GM12875 (cell line): ENCODE measurements around the gene ZNF19.

Source experiments
- H3K4me3 ChIP-seq: one replicate; pipeline ENCODE4 v1.5.1; 2011; ENCODE audit warnings: low read depth, low read length, control low read depth
- CTCF ChIP-seq: IDR thresholded peaks from 2 replicates; pipeline ENCODE4 v1.5.1; 2011; ENCODE audit warnings: low read depth, mild to moderate bottlenecking, control low read depth, inconsistent platforms, low read length, moderate library complexity, borderline replicate concordance; ENCODE audit not compliant: insufficient read depth

ZNF19 gene

GRCh38 chr16:71474864-71475263 is 14.3 kb downstream of the ZNF19 start:
- no peak overlapping the region for H3K4me3 ChIP-seq
- no peak for TF ChIP-seq CTCF

- TF ChIP-seq CTCF = no peak
- no peak overlapping the region for H3K4me3 ChIP-seq
These were observed 15.2 kb downstream of the ZNF19 start for GRCh38 chr16:71473891-71474290.

- no peak for TF ChIP-seq CTCF
- no peak overlapping the region for H3K4me3 ChIP-seq
These were observed 16.2 kb downstream of the ZNF19 start for GRCh38 chr16:71472931-71473330.

- TF ChIP-seq CTCF = no peak
- H3K4me3 ChIP-seq = no peak overlapping the region
These were observed 17.1 kb downstream of the ZNF19 start for GRCh38 chr16:71472051-71472450.

GRCh38 chr16:71467810-71468209 is 21.3 kb downstream of the ZNF19 start:
- TF ChIP-seq CTCF = no peak
- no peak overlapping the region for H3K4me3 ChIP-seq

- no peak for TF ChIP-seq CTCF
These were observed 24.9 kb downstream of the ZNF19 start for GRCh38 chr16:71464231-71464630.

GRCh38 chr16:71461686-71462648 is 27.2 kb downstream of the ZNF19 start, which contains the start of gene ZNF23:
ZNF23 (minus strand) TSS chr16:71462247; CDS start chr16:71456796, 5,451 bp downstream.
- peak within 1 kb of the TSS; percentile 87 for H3K4me3 ChIP-seq
- 0 out of 2 replicates have a peak, but pooled peaks have one; percentile 13 for TF ChIP-seq CTCF

More at GRCh38 chr16:71464231-71464630, 24.9 kb downstream of the ZNF19 start:
- H3K4me3 ChIP-seq = no peak overlapping the region
